HG03442 (cell line): ENCODE results near the gene ERCC1.
A peak's percentile ranks its signal among the peaks of the same experiment; 100 is the strongest.

Experiments used
- ATAC-seq: cut with Tn5 transposase; IDR thresholded peaks from one replicate; pipeline ENCODE4 v1.9.1; 2021; ENCODE audit warnings: mild to moderate bottlenecking, moderate library complexity; ENCODE audit not compliant: unreplicated experiment

ERCC1 gene

GRCh38 chr19:45406226-45407090 is 17.3 kb downstream of the ERCC1 start, which contains the start of gene POLR1G:
Gene POLR1G (plus strand): TSS chr19:45406644. CDS start chr19:45406697, 53 bp downstream.
- ATAC-seq = peak; percentile 58

- ATAC-seq = peak; percentile 47
These were observed 18.1 kb downstream of the ERCC1 start for GRCh38 chr19:45405435-45406225.

GRCh38 chr19:45404557-45405434 is 18.9 kb downstream of the ERCC1 start, which contains the start of gene PPP1R13L:
Gene PPP1R13L (minus strand): TSS chr19:45405069. CDS start chr19:45398318, 6,751 bp downstream.
- no peak for ATAC-seq

DNA sequence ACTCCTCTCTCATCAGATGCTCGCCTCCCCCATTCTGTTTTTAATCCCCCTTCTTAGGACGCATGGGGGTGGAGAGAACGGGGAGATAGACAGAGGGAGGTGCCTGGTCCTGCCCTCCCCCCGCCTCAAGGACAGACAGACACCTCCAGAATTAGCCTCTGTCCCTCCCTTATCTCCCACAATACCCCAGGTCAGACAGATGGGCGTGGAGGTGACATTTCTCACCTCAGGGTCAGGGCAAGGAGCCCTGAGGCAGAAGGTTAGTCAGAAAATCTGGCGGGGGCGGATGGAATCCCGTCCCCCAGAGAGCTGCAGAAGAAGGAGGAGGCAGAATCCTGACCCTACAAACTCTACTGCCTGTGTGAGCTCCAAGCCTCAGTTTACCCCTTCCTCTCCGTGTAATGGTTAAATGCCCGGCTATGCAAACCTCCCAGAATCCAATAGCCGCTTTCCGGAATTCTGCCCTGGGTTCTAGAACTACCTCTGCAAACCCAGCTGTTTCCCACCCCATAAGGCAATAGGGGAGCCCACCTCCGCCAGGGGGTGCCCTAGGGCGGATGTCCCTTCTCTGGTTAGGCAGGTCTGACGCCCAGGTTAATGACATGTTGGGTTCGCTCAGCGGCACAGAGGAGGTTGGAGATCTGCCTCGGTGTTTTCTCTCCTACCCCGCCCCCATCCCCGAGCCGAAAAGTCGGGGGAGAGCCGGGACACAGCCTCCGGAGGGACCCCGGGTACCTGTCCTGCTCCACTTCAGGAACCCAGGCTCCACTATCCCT is 19.7 kb downstream of the ERCC1 start:
- no peak for ATAC-seq

DNA sequence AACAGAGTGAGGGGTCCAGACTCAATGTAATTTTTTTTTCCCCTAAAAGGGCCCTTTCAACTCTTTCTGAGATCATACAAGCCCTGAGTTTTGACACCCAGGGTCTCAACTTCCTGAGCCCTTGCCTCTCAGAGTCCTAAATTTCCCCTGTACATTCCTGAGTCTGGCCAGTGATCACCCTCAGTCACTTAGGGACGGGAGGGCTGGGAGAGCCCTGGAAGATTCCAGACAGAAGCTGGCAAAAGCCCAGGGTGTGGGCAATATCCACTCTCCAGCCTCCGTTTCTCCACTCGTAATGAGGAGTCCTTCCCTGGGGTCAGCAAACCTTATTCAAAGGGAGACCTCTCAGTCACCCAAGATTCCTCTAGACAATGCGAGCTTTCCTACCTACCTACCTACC is 20.4 kb downstream of the ERCC1 start:
- ATAC-seq = no peak

- ATAC-seq = no peak
These were observed 21.2 kb downstream of the ERCC1 start for GRCh38 chr19:45402298-45403061.

DNA sequence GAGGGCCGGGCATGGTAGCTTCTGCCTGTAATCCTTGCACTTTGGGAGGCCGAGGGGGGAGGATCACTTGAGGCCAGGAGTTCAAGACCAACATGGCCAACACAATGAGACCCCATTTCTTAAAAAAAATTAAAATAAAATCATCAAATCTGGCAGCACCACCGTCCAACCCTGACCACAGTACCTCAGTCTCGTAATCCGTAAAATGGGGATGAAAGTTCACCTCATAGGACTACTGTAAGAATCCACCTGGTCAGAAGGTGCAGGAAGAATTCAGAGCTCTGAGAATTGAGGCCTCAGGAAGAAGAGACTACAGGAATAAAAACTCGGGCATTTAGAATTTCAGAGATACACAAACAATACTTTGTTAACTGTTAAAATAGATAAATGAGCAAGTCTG is 21.9 kb downstream of the ERCC1 start:
- no peak for ATAC-seq

- no peak for ATAC-seq
These were observed 23.5 kb downstream of the ERCC1 start for GRCh38 chr19:45400192-45400591.

DNA sequence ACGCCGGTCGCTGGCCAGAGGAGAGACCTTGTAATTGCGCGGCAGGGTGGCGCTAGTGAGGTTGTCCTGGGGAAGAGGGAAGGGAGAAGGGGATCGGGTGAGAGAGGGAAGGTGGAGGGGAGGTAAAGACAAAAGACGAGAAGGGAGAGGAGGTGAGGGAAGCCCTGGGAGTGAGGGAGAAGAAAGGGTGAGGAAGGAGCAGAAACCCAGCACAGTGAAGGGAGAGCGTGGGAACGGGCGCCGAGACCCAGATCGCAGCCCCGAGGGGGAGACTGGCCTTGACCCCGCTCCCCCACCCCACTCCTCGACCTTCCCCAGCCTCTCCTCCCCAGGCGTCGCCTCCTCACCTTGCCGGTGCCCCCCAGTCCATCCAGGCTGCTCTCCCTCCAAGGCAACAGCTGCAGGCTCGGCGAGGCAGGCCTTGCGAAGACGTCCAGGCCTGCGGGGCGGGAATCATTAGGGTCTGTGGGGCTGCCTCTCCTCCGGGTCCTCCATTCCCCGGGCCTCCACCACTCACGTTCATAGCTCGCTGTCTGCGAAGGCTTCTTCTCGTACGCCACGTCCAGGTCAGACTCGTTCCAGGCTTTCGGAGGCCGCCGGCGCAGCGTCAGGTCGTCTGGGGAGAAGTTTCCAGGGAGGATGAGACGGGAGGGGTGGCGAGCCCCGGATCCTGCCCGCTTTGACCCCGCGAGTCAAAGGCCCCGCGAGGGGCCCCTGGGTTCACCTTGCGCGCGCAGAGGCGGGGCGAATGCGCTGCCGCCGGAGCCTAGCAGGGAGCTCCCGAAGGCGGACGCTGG is 27.7 kb downstream of the ERCC1 start:
- no peak for ATAC-seq

DNA sequence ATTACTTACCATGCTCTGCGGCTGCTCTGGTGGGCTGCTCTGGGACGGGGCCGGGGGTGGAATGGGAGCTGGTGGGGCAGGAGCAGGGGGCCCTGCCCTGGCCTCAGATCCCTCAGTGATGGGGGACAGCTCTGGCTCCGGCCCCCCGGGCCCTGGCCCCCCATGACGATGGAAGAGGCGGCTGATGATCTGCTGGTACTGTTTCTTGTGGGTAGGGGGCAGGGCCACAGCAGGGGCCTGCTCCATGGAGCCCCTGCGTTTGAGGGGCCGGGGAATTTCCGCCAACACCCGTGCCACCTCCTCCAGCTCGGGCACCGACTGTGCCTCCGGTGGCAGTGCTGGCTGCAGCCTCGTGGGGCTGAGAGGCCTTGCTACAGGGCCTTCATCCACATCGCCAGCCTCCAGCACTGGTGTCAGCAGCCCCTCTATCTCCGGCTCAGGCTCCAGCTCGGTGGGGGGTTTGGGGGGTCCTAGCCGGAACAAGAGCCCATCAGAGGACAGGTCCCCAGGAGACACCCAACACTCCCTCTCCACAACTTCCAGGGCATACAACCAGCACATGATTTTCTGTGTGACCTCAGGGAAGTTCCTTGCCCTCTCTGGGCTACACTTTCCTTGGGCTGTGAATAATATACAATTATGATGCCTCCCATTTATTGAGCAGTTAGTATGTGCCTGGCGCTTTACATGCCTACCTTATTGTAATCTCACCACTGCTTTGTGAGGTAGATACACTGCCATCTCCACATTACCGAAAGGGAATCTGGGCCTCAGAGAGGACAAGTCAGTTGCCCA is 31.6 kb downstream of the ERCC1 start:
- ATAC-seq = no peak

- no peak for ATAC-seq
These were observed 32.4 kb downstream of the ERCC1 start for GRCh38 chr19:45391346-45391745.

DNA sequence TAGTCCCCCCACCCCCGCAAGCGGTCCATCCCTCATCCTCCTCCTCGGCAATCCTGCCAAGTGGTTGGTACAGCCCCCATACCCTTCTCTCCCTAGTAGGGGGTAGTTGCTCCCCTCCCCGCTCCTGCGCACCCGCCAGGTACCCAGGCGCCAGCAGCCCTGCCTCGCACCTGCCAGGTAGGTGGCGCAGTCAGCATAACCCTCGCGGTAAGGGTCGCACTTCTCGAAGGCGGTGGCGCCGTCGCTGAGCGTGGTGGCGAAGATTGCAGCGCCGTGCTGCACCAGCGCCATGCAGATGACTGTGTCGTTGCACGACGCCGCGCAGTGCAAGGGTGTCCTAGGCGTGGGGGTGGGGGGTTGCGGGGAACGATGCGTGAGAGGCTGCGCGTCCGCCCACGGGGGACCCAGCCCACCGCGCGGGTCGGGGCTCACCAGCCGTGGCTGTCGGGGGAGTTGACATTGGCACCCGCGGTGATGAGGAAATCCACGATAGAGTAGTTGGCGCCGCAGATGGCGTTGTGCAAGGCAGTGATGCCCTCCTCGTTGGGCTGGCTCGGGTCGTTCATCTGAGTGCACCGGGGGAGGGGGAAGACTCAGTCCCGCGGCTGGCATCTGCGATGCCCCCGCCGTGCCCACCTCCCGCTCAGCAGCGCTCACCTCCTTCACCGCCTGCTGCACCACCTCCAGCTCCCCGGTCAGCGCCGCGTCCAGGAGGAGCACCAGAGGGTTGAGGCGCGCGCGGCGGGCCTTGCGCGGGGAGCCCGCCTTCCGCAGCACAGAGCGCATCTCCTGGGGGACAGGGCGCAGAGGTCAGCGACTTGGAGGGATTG is 38.1 kb downstream of the ERCC1 start:
- ATAC-seq = no peak

GRCh38 chr19:45382426-45382825 is 41.3 kb downstream of the ERCC1 start:
- no peak for ATAC-seq

- no peak for ATAC-seq
These were observed 43.6 kb downstream of the ERCC1 start for GRCh38 chr19:45380107-45380506.

DNA sequence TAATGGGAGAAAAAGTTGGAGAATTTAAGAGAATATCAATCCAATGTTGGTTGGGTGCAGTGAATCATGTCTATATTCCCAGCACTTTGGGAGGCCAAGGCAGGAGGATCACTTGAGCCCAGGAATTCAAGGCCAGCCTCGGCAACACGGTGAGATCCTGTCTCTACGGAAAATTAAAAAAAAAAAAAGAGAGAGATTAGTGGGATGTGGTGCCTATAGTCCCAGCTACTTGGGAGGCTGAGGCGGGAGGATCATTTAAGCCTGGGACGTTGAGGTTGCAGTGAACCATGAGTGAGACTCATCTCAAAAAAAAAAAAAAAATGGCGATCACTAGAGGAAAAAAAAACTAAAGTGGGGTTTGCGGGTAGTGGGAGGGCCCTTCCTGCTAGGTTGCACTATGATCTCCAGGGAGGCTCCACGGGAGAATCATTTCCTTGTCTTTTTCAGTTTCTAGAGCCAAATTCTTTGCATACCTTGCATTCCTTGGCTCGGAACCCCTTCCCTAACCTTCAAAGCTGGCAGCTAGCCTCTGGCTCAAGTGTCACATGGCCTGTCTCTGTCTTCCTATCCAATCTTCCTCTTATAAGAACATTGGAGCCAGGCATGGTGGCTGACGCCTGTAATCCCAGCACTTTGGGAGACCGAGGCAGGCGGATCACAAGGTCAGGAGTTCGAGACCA is 47.5 kb downstream of the ERCC1 start:
- ATAC-seq = no peak
